Naive thymus-derived CD8-positive, alpha-beta T cell (primary cell): ENCODE measurements around the gene GRM8. TPM values are rescaled to one million over a fixed set of nuclear protein-coding genes. Genes with fewer than 3 reads are reported as not detected.
"Not testable (repeated sequence)": the region's sequence is repeated elsewhere in the genome, so short reads cannot be mapped to it uniquely, and the experiment has no call there.

ENCODE experiments used
- ATAC-seq, 2 donors: fragments of 150-1000 bp; cut with Tn5 transposase in 1 of 2; sonication (Bioruptor Pico), chemical (Tn5 transposase) in 1 of 2; 1 replicate in 1 of 2; 2 replicates in 1 of 2; pipeline ENCODE4 v1.10.0; 2021; ENCODE audit warnings: mild to moderate bottlenecking in 2 of 2, moderate library complexity in 2 of 2
- POLR2A ChIA-PET: fragments of 350-600 bp; sonication (Branson Sonifier 250); formaldehyde crosslinking; loops from one replicate; lab custom pipeline; 2021; ENCODE audit warnings: antibody characterized with exemption; lab: Charles Lee
- DNase-seq, 10 donors: peaks; one replicate each; pipeline versions ENCODE4 v3.0.0 to v3.0.0-alpha.2; 2020 to 2022
- H3K27ac Mint-ChIP-seq, 10 donors: one replicate each; pipeline ENCODE4 v1.8.0; 2020 to 2022; ENCODE audit warnings: mild to moderate bottlenecking in 10 of 10, mixed read lengths in 10 of 10, moderate library complexity in 4 of 10, inconsistent platforms in 1 of 10
- H3K27me3 Mint-ChIP-seq, 5 donors: one replicate each; pipeline ENCODE4 v1.8.0; 2021 to 2022; ENCODE audit warnings: mixed read lengths in 5 of 5
- H3K36me3 Mint-ChIP-seq, 3 donors: one replicate each; pipeline ENCODE4 v1.8.0; 2020 to 2022; ENCODE audit warnings: mixed read lengths in 3 of 3, mild to moderate bottlenecking in 2 of 3, inconsistent platforms in 1 of 3
- H3K4me1 Mint-ChIP-seq, 4 donors: one replicate each; pipeline ENCODE4 v1.8.0; 2021 to 2022; ENCODE audit warnings: mixed read lengths in 4 of 4
- H3K4me3 Mint-ChIP-seq, 10 donors: one replicate each; pipeline ENCODE4 v1.8.0; 2020 to 2022; ENCODE audit warnings: mild to moderate bottlenecking in 10 of 10, mixed read lengths in 10 of 10, moderate library complexity in 6 of 10, inconsistent platforms in 1 of 10
- H3K9me3 Mint-ChIP-seq, 9 donors: one replicate each; pipeline ENCODE4 v1.8.0; 2020 to 2022; ENCODE audit warnings: mixed read lengths in 9 of 9, mild to moderate bottlenecking in 3 of 9, inconsistent platforms in 1 of 9, moderate library complexity in 1 of 9
- polyA plus RNA-seq, 3 donors: library from polyadenylated mRNA; unstranded; fragments of 300-500 nt; fragmentation: Illumina TruSeq; gene quantifications; one replicate each; pipeline ENCODE4 v1.2.3, GENCODE V29; 2021
- total RNA-seq, 8 experiments: library from RNA in 2 of 8; stranded (reverse) in 2 of 8; gene quantifications; one replicate each; pipeline ENCODE4 v1.2.3 and lab custom pipeline; 2021 to 2026

Gene GRM8
- total and polyA plus RNA-seq, 5 experiments from 2014 or later: not detected

DNA sequence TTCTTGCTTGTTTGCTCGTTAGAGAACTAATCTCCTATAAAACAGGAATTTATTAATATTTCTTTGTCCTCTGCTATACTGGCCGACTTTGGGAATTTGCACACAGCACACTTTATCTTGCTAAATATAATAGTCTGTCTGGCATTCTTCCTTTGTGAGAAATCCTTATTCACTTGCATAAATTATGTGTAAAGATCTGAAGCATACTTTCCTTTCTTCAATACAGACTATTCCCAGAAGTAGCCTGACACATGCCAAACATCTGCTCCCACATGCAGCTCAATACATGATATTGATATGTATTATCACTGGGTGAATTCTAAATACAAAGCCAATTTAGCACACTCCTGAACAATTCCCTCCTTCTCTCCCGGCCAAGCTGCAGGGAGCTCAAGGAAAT lies 273.9 kb downstream of the GRM8 start:
- DNase-seq (no peak), ATAC-seq (no peak)
- Mint-ChIP-seq H3K27me3 (peaks cover 0 to 11% (median 5%) of the 10 kb centered on the region in 5 donors), H3K4me1 (no peaks in the 10 kb centered on the region), H3K9me3 (no peaks in the 10 kb centered on the region), H3K27ac (no peak overlapping the region), H3K36me3 (no peaks in the 10 kb centered on the region), H3K4me3 (no peak overlapping the region)
- POLR2A ChIA-PET: no interaction called here

GRCh38 chr7:126973066-126973465 lies 279.7 kb downstream of the GRM8 start:
- POLR2A ChIA-PET: no interaction called here
- Mint-ChIP-seq H3K9me3 (peaks cover 0 to 2% (median 0%) of the 10 kb centered on the region in 9 donors), H3K27ac (no peak overlapping the region), H3K27me3 (peaks cover 1 to 9% (median 4%) of the 10 kb centered on the region in 5 donors), H3K4me1 (no peaks in the 10 kb centered on the region), H3K36me3 (no peaks in the 10 kb centered on the region), H3K4me3 (no peak overlapping the region)
- DNase-seq (no peak), ATAC-seq (no peak)

DNA sequence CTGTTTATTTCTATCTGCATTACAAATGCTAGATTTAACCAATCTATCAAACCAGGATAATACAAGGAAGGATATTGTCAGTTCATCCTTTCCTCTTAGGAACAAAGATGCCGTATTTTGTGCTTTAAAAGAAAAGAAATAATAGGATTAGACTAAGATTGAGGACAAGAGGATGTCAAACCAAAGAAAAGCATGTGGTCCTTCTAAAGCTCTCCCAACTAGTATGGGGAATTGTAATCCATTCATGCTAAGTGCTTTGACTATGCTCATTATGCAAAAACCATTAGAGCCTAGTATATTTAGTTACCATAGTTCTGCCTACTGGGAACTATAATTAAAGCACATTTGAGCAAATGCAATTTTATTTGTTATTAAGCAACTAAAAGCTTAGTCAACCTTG lies 280.2 kb downstream of the GRM8 start:
- H3K4me1 Mint-ChIP-seq: no peaks in the 10 kb centered on the region
- no peak overlapping the region for H3K4me3 Mint-ChIP-seq
- H3K27me3 Mint-ChIP-seq: peaks cover 1 to 9% (median 8%) of the 10 kb centered on the region in 5 donors
- no peak for ATAC-seq
- POLR2A ChIA-PET: no interaction called here
- DNase-seq: no peak
- no peaks in the 10 kb centered on the region for H3K36me3 Mint-ChIP-seq
- H3K27ac Mint-ChIP-seq: no peak overlapping the region
- H3K9me3 Mint-ChIP-seq: peaks cover 0 to 2% (median 0%) of the 10 kb centered on the region in 9 donors

DNA sequence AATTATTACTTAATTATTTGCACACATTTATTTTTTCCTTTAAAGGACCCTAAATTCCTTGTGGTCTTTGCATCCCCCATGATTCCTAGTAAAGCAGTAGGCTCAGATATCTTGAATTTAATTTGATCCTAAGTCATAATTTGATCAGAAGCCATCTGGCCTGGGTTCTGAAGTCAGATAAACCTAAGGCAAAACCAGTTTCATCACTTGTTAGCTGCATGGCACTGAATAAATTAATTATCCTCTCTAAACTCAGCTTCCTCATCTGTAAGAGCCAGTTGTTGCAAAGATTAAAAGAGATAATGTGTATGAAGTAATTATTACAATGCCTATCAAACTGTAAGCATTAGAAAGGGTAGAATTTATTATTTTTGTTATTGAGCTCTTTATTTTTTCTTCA lies 293.1 kb downstream of the GRM8 start:
- H3K27me3 Mint-ChIP-seq: peaks cover 0 to 16% (median 4%) of the 10 kb centered on the region in 5 donors
- DNase-seq (no peak), ATAC-seq (no peak)
- no peak overlapping the region for H3K4me3 Mint-ChIP-seq
- no peaks in the 10 kb centered on the region for H3K36me3 Mint-ChIP-seq
- H3K27ac Mint-ChIP-seq: no peak overlapping the region
- H3K4me1 Mint-ChIP-seq: no peaks in the 10 kb centered on the region
- H3K9me3 Mint-ChIP-seq: no peaks in the 10 kb centered on the region
- POLR2A ChIA-PET: no interaction called here

GRCh38 chr7:126958367-126958766 lies 294.4 kb downstream of the GRM8 start:
- POLR2A ChIA-PET: no interaction called here
- ATAC-seq: no peak
- no peak overlapping the region for H3K4me3 Mint-ChIP-seq
- no peak for DNase-seq
- no peaks in the 10 kb centered on the region for H3K36me3 Mint-ChIP-seq
- H3K27me3 Mint-ChIP-seq: peaks cover 0 to 11% (median 2%) of the 10 kb centered on the region in 5 donors
- H3K4me1 Mint-ChIP-seq: no peaks in the 10 kb centered on the region
- no peaks in the 10 kb centered on the region for H3K9me3 Mint-ChIP-seq
- H3K27ac Mint-ChIP-seq: no peak overlapping the region

GRCh38 chr7:126957443-126957842 lies 295.3 kb downstream of the GRM8 start:
- no peaks in the 10 kb centered on the region for H3K4me1 Mint-ChIP-seq
- POLR2A ChIA-PET: no interaction called here
- H3K4me3 Mint-ChIP-seq: no peak overlapping the region
- no peak overlapping the region for H3K27ac Mint-ChIP-seq
- no peaks in the 10 kb centered on the region for H3K9me3 Mint-ChIP-seq
- ATAC-seq (no peak), DNase-seq (no peak)
- peaks cover 0 to 11% (median 0%) of the 10 kb centered on the region in 5 donors for H3K27me3 Mint-ChIP-seq
- no peaks in the 10 kb centered on the region for H3K36me3 Mint-ChIP-seq

DNA sequence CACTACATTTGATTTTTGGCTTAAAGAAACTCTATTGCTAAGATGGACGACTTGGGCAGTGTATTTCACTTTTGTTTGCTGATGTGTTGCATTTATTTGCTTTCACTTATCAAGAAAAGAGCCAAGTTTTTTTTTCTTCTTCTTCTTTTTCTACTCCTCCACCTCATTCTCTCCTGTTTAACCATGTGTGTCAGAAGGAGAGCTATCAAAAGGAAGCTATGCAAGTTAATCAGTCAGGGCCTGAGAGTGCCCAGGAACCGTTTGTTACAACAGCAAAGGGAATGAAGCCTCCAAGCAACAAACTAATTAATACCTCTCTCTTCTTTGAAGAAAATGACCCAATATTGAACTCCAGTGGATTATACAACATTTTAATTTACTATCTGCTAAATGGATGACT lies 299.3 kb downstream of the GRM8 start:
- H3K4me3 Mint-ChIP-seq: no peak overlapping the region
- no peaks in the 10 kb centered on the region for H3K36me3 Mint-ChIP-seq

DNA sequence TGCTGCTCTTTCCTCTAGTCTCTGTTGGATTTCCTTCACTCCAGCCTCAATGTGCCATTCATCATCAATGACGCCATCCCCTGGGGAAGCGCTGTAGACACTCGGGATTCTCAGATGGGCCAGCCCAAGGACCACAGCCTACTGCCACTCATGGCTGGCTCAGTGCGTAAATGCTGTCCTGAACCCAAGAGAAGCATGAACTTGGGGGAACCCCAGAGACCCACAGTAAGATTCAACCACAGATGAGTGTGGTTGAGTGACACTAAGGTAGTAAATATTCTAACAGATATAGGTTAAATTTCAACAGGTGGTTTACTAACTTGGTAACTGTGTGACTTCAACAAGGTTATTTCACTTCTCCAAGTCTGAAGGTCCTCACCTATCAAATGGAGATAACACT lies 304.1 kb downstream of the GRM8 start:
- POLR2A ChIA-PET: no interaction called here
- Mint-ChIP-seq H3K27me3 (peaks cover 0 to 13% (median 1%) of the 10 kb centered on the region in 5 donors), H3K9me3 (no peaks in the 10 kb centered on the region), H3K4me1 (no peaks in the 10 kb centered on the region), H3K27ac (no peak overlapping the region), H3K4me3 (no peak overlapping the region), H3K36me3 (no peaks in the 10 kb centered on the region)
- DNase-seq (no peak), ATAC-seq (no peak)

More for the DNA sequence above, 299.3 kb downstream of the GRM8 start:
- Mint-ChIP-seq H3K4me1 (no peaks in the 10 kb centered on the region), H3K27ac (no peak overlapping the region), H3K27me3 (peaks cover 0 to 15% (median 0%) of the 10 kb centered on the region in 5 donors), H3K9me3 (no peaks in the 10 kb centered on the region)
- POLR2A ChIA-PET: no interaction called here
- no peak for DNase-seq
- no peak for ATAC-seq

- no peaks in the 10 kb centered on the region for H3K36me3 Mint-ChIP-seq
- ATAC-seq (no peak), DNase-seq (no peak)
- H3K27me3 Mint-ChIP-seq: peaks cover 2 to 8% (median 6%) of the 10 kb centered on the region in 5 donors
- POLR2A ChIA-PET: no interaction called here
- H3K4me1 Mint-ChIP-seq: no peaks in the 10 kb centered on the region
- no peak overlapping the region for H3K27ac Mint-ChIP-seq
- H3K4me3 Mint-ChIP-seq: no peak overlapping the region
- H3K9me3 Mint-ChIP-seq: no peaks in the 10 kb centered on the region
These were observed 311.9 kb downstream of the GRM8 start for GRCh38 chr7:126940723-126941307.

DNA sequence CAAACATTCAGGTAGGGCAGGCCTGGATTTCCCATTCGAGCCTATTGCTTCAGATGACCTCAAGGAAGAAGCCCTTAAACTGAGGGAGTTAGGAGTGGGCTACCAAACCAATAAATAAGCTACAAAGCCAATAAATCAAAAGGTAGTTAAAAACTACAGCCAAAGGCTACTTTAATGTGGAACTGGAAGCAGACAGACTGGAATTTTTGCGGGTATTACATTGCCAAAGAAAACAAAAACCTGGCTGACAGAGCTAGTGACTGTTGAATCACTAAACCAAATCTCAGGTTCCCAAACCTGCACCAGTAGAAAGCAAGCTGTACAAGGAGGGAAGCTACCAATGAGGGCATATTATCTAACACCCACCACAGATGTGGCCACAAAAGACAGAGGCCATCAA lies 315.6 kb downstream of the GRM8 start:
- no peak for ATAC-seq
- no peak overlapping the region for H3K27ac Mint-ChIP-seq
- POLR2A ChIA-PET: no interaction called here
- DNase-seq: no peak
- peaks cover under 1 to 14% (median 8%) of the 10 kb centered on the region in 5 donors for H3K27me3 Mint-ChIP-seq
- no peaks in the 10 kb centered on the region for H3K4me1 Mint-ChIP-seq
- peaks cover 0 to 2% (median 0%) of the 10 kb centered on the region in 9 donors for H3K9me3 Mint-ChIP-seq
- H3K36me3 Mint-ChIP-seq: no peaks in the 10 kb centered on the region
- H3K4me3 Mint-ChIP-seq: no peak overlapping the region

DNA sequence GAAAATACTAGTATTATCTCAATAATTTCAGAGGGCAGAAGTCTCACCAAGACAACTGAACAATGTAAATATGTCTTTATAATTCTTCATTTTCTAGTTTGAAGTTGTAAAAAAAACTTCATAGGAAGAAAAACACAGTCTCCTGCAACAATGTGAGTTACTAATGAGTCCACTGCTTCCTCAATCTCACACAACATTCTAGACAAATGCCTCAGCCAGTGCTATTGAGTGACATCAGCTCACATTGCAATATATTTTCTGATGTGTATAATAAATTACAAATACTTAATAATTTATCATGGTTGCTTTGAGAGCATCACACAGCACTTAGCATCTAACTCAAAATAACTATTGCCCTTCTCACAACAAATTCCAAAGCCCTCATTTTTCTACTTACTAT lies 321.2 kb downstream of the GRM8 start:
- no peaks in the 10 kb centered on the region for H3K4me1 Mint-ChIP-seq
- H3K9me3 Mint-ChIP-seq: peaks cover 0 to 7% (median 0%) of the 10 kb centered on the region in 9 donors
- no peak for ATAC-seq
- H3K27ac Mint-ChIP-seq: no peak overlapping the region
- no peaks in the 10 kb centered on the region for H3K36me3 Mint-ChIP-seq
- H3K4me3 Mint-ChIP-seq: no peak overlapping the region
- no peak for DNase-seq
- POLR2A ChIA-PET: no interaction called here
- H3K27me3 Mint-ChIP-seq: peaks cover 0 to 17% (median 10%) of the 10 kb centered on the region in 5 donors

GRCh38 chr7:126930166-126930565 lies 322.6 kb downstream of the GRM8 start:
- Mint-ChIP-seq H3K27me3 (peaks cover 0 to 21% (median 10%) of the 10 kb centered on the region in 5 donors), H3K27ac (no peak overlapping the region), H3K4me1 (no peaks in the 10 kb centered on the region), H3K9me3 (peaks cover 0 to 7% (median 0%) of the 10 kb centered on the region in 9 donors), H3K4me3 (no peak overlapping the region), H3K36me3 (no peaks in the 10 kb centered on the region)
- DNase-seq (no peak), ATAC-seq (no peak)
- POLR2A ChIA-PET: no interaction called here

DNA sequence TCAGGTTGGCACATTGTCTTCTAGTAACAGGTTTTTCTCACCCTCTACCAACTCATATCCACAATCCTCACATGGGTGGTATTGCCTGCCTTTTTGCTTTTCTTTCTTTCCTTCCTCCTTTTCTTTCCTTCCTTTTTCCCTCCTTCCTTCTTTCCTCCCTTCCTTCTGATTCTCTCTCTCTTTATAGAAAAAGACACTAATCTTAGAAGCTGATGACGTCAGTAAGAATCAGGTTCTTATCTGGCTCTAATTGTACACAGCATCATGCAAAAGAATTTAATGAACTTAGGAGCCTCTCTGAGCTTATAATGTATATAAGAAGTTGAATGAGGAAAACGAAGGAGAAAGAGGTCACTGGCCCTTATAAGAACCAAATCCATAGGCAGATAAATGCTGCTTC lies 328.3 kb downstream of the GRM8 start:
- ATAC-seq: no peak
- Mint-ChIP-seq H3K4me3 (no peak overlapping the region), H3K36me3 (no peaks in the 10 kb centered on the region), H3K9me3 (peaks cover 0 to 9% (median 0%) of the 10 kb centered on the region in 9 donors), H3K27me3 (peaks cover 0 to 24% (median 8%) of the 10 kb centered on the region in 5 donors), H3K27ac (no peak overlapping the region), H3K4me1 (no peaks in the 10 kb centered on the region)
- DNase-seq: no peak
- POLR2A ChIA-PET: no interaction called here

DNA sequence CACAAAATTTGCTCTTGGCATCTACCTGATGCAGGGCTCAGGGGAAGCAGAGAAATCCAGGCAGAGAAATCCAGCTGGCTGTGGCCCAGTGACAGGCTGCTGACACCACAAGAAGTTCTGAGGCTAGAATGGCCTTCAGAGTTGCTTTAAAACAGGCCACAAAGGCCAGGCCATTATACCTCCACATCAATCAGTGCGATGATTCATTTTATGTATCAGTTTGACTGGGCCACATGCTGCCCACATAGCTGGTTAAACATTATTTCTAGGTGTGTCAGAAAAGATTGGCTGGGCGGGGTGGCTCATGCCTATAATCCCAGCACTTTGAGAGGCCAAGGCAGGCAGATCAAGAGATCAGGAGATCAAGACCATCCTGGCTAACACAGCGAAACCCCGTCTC lies 341.1 kb downstream of the GRM8 start:
- peak overlapping the region in 1 of 10 donors; percentile 29 for H3K27ac Mint-ChIP-seq

More for the DNA sequence above, 341.1 kb downstream of the GRM8 start:
- POLR2A ChIA-PET, H3K36me3 Mint-ChIP-seq, DNase-seq, H3K4me3 Mint-ChIP-seq, H3K9me3 Mint-ChIP-seq, ATAC-seq, H3K4me1 Mint-ChIP-seq: not testable (repeated sequence)
- peaks cover 4 to 21% (median 9%) of the 10 kb centered on the region in 5 donors for H3K27me3 Mint-ChIP-seq
